SKM-1 (cell line): ENCODE data around the gene ARHGAP23.

Source experiments
- DNase-seq: peaks from one replicate; lab custom pipeline; 2025; ENCODE audit not compliant: unreplicated experiment; lab: John Stamatoyannopoulos, UW

ARHGAP23 gene

GRCh38 chr17:38545531-38546225, 117.4 kb downstream of the ARHGAP23 start:
- no peak for DNase-seq

- no peak for DNase-seq
Measured at GRCh38 chr17:38546396-38546795, 118.1 kb downstream of the ARHGAP23 start.

- DNase-seq, result no peak
Measured at GRCh38 chr17:38547444-38547843, 119.2 kb downstream of the ARHGAP23 start.

- DNase-seq, result no peak
Measured at GRCh38 chr17:38549285-38549684, 121.0 kb downstream of the ARHGAP23 start.

- no peak for DNase-seq
Measured at GRCh38 chr17:38550661-38551060, 122.4 kb downstream of the ARHGAP23 start.

GRCh38 chr17:38551121-38551520, 122.9 kb downstream of the ARHGAP23 start:
- no peak for DNase-seq

- no peak for DNase-seq
Measured at GRCh38 chr17:38552343-38552742, 124.1 kb downstream of the ARHGAP23 start.

- DNase-seq, result no peak
Measured at GRCh38 chr17:38554430-38555350, 126.4 kb downstream of the ARHGAP23 start.

- DNase-seq, result peak; percentile 61
Measured at GRCh38 chr17:38556239-38556638, 128.0 kb downstream of the ARHGAP23 start.

- no peak for DNase-seq
Measured at GRCh38 chr17:38557396-38557795, 129.1 kb downstream of the ARHGAP23 start.

- peak; percentile 89 for DNase-seq
Measured at GRCh38 chr17:38557836-38558727, 129.8 kb downstream of the ARHGAP23 start.

GRCh38 chr17:38558728-38559050, 130.4 kb downstream of the ARHGAP23 start:
- no peak for DNase-seq

GRCh38 chr17:38559051-38559879, 131.0 kb downstream of the ARHGAP23 start:
- peak; percentile 88 for DNase-seq

GRCh38 chr17:38559880-38560230, 131.6 kb downstream of the ARHGAP23 start:
- no peak for DNase-seq

GRCh38 chr17:38560503-38561318, 132.4 kb downstream of the ARHGAP23 start:
- DNase-seq, result no peak

GRCh38 chr17:38561416-38562214, 133.4 kb downstream of the ARHGAP23 start:
- no peak for DNase-seq
